KMS-11 (cell line): ENCODE data around the gene STIM1.

ENCODE experiments used
- H2AFZ ChIP-seq: fragments of 200-600 bp; sonication (generic); 2 replicates; pipeline ENCODE4 v1.6.1; 2016; ENCODE audit warnings: antibody characterized with exemption, mixed run types, low read depth
- H3K27ac ChIP-seq: fragments of 200-600 bp; sonication (generic); 2 replicates; pipeline ENCODE4 v1.6.1; 2016; ENCODE audit warnings: mild to moderate bottlenecking, mixed run types
- H3K27me3 ChIP-seq: fragments of 200-600 bp; sonication (generic); 2 replicates; pipeline ENCODE4 v1.6.1; 2017; ENCODE audit warnings: mild to moderate bottlenecking, low read depth, mixed run types, moderate library complexity; ENCODE audit not compliant: insufficient read depth
- H3K36me3 ChIP-seq: fragments of 200-600 bp; sonication (generic); 2 replicates; pipeline ENCODE4 v1.6.1; 2017; ENCODE audit warnings: mild to moderate bottlenecking, mixed run types; ENCODE audit not compliant: insufficient read depth
- H3K4me1 ChIP-seq: fragments of 200-600 bp; sonication (generic); 2 replicates; pipeline ENCODE4 v1.6.1; 2016; ENCODE audit warnings: mild to moderate bottlenecking, low read depth, mixed run types; ENCODE audit not compliant: poor library complexity, severe bottlenecking
- H3K4me2 ChIP-seq: fragments of 200-600 bp; sonication (generic); 2 replicates; pipeline ENCODE4 v1.7.0; 2016; ENCODE audit warnings: mild to moderate bottlenecking, mixed run types
- H3K4me3 ChIP-seq: fragments of 200-600 bp; sonication (generic); IDR thresholded peaks from 2 replicates; pipeline ENCODE4 v1.6.1; 2017; ENCODE audit warnings: low read depth, low read length, mixed read lengths; ENCODE audit not compliant: insufficient read depth
- H3K79me2 ChIP-seq: fragments of 200-600 bp; sonication (generic); 2 replicates; pipeline ENCODE4 v1.6.1; 2016; ENCODE audit warnings: low read depth, mixed run types; ENCODE audit not compliant: insufficient read depth
- H3K9ac ChIP-seq: fragments of 200-600 bp; sonication (generic); 2 replicates; pipeline ENCODE4 v1.6.1; 2016; ENCODE audit warnings: mild to moderate bottlenecking, mixed run types
- H4K20me1 ChIP-seq: fragments of 200-600 bp; sonication (generic); 2 replicates; pipeline ENCODE4 v1.6.1; 2016; ENCODE audit warnings: mild to moderate bottlenecking, mixed run types; ENCODE audit not compliant: insufficient read depth
- CTCF ChIP-seq: fragments of 200-600 bp; sonication (generic); conservative IDR thresholded peaks from 2 replicates; pipeline ENCODE4 v1.6.1; 2017; ENCODE audit warnings: low read depth, mild to moderate bottlenecking, antibody characterized with exemption, low read length, moderate library complexity, mixed read lengths

The STIM1 gene

DNA sequence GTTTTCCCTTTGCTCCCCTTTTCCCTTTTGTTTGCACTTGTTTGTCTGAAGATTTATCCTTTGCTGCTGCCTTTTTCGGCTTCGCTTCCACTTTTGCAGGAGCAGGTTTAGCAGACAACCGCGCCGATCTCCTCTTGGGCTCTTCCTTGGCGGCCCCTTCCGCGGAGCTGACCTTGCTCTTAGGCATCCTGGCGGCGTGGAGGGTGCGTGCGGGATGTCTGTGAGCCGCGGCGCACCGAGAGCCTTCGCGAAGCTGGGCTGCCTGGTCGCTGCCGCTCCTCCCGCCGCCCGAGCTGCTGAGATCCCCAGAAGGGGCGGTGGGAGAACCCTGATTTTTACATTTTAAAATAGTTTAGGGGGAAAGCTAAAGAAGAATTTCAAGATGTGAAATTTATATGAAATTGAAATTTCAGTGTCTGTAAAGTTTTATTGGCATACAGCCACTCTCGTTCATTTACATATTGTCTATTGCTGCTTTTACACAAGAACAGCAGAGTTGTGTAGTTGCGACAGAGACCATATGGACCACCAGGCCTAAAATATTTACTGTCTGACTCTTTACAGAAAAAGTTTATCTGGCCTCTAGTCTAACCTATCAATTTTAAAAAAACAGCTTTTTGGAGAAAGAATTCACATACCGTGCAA, 133.9 kb downstream of the STIM1 start:
- Histone ChIP-seq H3K4me2 (no peak overlapping the region), H3K36me3 (no peaks in the 10 kb centered on the region), H4K20me1 (no peaks in the 10 kb centered on the region), H3K27ac (no peak overlapping the region), H3K79me2 (no peaks in the 10 kb centered on the region), H3K27me3 (no peaks in the 10 kb centered on the region), H3K4me3 (no peak overlapping the region), H3K4me1 (no peaks in the 10 kb centered on the region), H3K9ac (no peak overlapping the region), H2AFZ (no peak overlapping the region)
- no peak for TF ChIP-seq CTCF

GRCh38 chr11:3989921-3990290, 134.4 kb downstream of the STIM1 start:
- no peak overlapping the region for H3K4me2 ChIP-seq
- H3K36me3 ChIP-seq, result no peaks in the 10 kb centered on the region
- no peak for TF ChIP-seq CTCF
- no peaks in the 10 kb centered on the region for H3K27me3 ChIP-seq
- no peaks in the 10 kb centered on the region for H3K4me1 ChIP-seq
- no peaks in the 10 kb centered on the region for H4K20me1 ChIP-seq
- H3K4me3 ChIP-seq, result no peak overlapping the region
- no peak overlapping the region for H3K9ac ChIP-seq
- no peak overlapping the region for H2AFZ ChIP-seq
- H3K27ac ChIP-seq, result no peak overlapping the region
- H3K79me2 ChIP-seq, result no peaks in the 10 kb centered on the region

- no peak overlapping the region for H3K4me3 ChIP-seq
- no peak for TF ChIP-seq CTCF
- H2AFZ ChIP-seq, result no peak overlapping the region
- H4K20me1 ChIP-seq, result no peaks in the 10 kb centered on the region
- no peak overlapping the region for H3K27ac ChIP-seq
- H3K4me2 ChIP-seq, result no peak overlapping the region
- H3K27me3 ChIP-seq, result no peaks in the 10 kb centered on the region
- H3K9ac ChIP-seq, result no peak overlapping the region
- no peaks in the 10 kb centered on the region for H3K79me2 ChIP-seq
- H3K36me3 ChIP-seq, result no peaks in the 10 kb centered on the region
- H3K4me1 ChIP-seq, result no peaks in the 10 kb centered on the region
These were observed 134.9 kb downstream of the STIM1 start for GRCh38 chr11:3990406-3990805.

- no peak overlapping the region for H3K4me3 ChIP-seq
- TF ChIP-seq CTCF, result no peak
- H3K27me3 ChIP-seq, result no peaks in the 10 kb centered on the region
- no peaks in the 10 kb centered on the region for H3K79me2 ChIP-seq
- H3K36me3 ChIP-seq, result no peaks in the 10 kb centered on the region
- no peaks in the 10 kb centered on the region for H4K20me1 ChIP-seq
- no peak overlapping the region for H2AFZ ChIP-seq
- no peak overlapping the region for H3K27ac ChIP-seq
- no peak overlapping the region for H3K4me2 ChIP-seq
- H3K9ac ChIP-seq, result no peak overlapping the region
- no peaks in the 10 kb centered on the region for H3K4me1 ChIP-seq
These were observed 137.5 kb downstream of the STIM1 start for GRCh38 chr11:3992964-3993363.
